ENCODE measurements around the gene PPP2R5C. TPM values are rescaled to one million over a fixed set of nuclear protein-coding genes. Genes with fewer than 3 reads are reported as not detected.

Gene PPP2R5C
- total and polyA plus RNA-seq, 8 donors, result 41.6 to 76.1 (median 55.9) TPM

- no peak for TF ChIP-seq CTCF (IDR thresholded peaks at IDR 0.05)
- Histone ChIP-seq H3K27me3 (no peaks in the 10 kb centered on the region), H3K36me3 (no peaks in the 10 kb centered on the region), H3K27ac (no peak overlapping the region), H3K4me1 (peaks cover 0 to 20% (median 11%) of the 10 kb centered on the region in 3 donors), H3K9me3 (no peaks in the 10 kb centered on the region), H3K4me3 (no peak overlapping the region)
- intact Hi-C loops (cut with DNase I), result loop anchor here in 1 of 3 donors (10.0 kb wide), 1 partner anchor 54 kb away; no protein-coding TSS in a partner anchor
- FAIRE-seq, result no peak
- ATAC-seq, result no peak
- WGBS, 2 donors, result 89 to 92% methylated on average over 8 of the region's 8 CpGs
- no peak for DNase-seq
Observed at GRCh38 chr14:101869217-101869616, 107.7 kb downstream of the PPP2R5C start.

- Histone ChIP-seq H3K27ac (no peak overlapping the region), H3K9me3 (no peaks in the 10 kb centered on the region), H3K27me3 (no peaks in the 10 kb centered on the region), H3K4me3 (no peak overlapping the region), H3K36me3 (no peaks in the 10 kb centered on the region), H3K4me1 (peaks cover 0 to 23% (median 14%) of the 10 kb centered on the region in 3 donors)
- FAIRE-seq (no peak), ATAC-seq (no peak), DNase-seq (no peak)
- no peak for TF ChIP-seq CTCF (IDR thresholded peaks at IDR 0.05)
- 60 to 71% methylated on average over 6 of the region's 6 CpGs for WGBS, 2 donors
- intact Hi-C loops (cut with DNase I), result no loop called here
Observed at GRCh38 chr14:101870273-101870939, 108.9 kb downstream of the PPP2R5C start.

DNA sequence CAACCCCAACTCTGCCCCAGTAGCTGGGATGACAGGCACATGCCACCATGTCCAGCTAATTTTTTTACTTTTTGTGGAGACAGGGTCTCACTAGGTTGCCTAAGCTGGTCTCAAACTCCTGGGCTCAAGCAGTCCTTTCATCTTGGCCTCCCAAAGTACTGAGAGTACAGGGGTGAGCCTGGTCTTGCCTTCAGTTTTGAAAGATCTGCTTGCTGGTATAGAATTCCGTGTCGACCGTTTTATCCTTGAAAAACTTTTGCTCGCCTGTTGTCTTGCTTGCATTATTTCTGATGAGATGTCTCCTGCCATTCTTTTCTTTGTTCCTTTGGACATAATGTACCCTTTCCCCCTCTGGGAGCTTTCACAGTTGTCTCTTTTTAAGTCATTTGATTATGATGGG, 110.8 kb downstream of the PPP2R5C start:
- Histone ChIP-seq H3K4me1 (peaks cover 0 to 38% (median 32%) of the 10 kb centered on the region in 3 donors), H3K36me3 (no peaks in the 10 kb centered on the region), H3K4me3 (no peak overlapping the region), H3K27ac (no peak overlapping the region), H3K9me3 (no peaks in the 10 kb centered on the region), H3K27me3 (no peaks in the 10 kb centered on the region)
- WGBS, 2 donors, result 93 to 97% methylated on average over 4 of the region's 4 CpGs
- ATAC-seq, result no peak
- no peak for TF ChIP-seq CTCF (IDR thresholded peaks at IDR 0.05)
- DNase-seq, result no peak
- FAIRE-seq, result no peak
- intact Hi-C loops (cut with DNase I), result no loop called here

GRCh38 chr14:101873076-101873825, 111.7 kb downstream of the PPP2R5C start:
- intact Hi-C loops (cut with DNase I), result no loop called here
- WGBS, 2 donors, result 33 to 49% methylated on average over 3 of the region's 3 CpGs
- ATAC-seq, result peak; percentile 57 to 80 (median 68)
- no peak for FAIRE-seq
- no peaks in the 10 kb centered on the region for H3K9me3 ChIP-seq
- no peak for TF ChIP-seq CTCF (IDR thresholded peaks at IDR 0.05)
- no peak for DNase-seq
- no peaks in the 10 kb centered on the region for H3K27me3 ChIP-seq
- no peaks in the 10 kb centered on the region for H3K36me3 ChIP-seq
- peaks cover 8 to 47% (median 41%) of the 10 kb centered on the region in 3 donors for H3K4me1 ChIP-seq
- H3K4me3 ChIP-seq, result no peak overlapping the region
- H3K27ac ChIP-seq, result peak overlapping the region in 1 of 4 donors; percentile 24

DNA sequence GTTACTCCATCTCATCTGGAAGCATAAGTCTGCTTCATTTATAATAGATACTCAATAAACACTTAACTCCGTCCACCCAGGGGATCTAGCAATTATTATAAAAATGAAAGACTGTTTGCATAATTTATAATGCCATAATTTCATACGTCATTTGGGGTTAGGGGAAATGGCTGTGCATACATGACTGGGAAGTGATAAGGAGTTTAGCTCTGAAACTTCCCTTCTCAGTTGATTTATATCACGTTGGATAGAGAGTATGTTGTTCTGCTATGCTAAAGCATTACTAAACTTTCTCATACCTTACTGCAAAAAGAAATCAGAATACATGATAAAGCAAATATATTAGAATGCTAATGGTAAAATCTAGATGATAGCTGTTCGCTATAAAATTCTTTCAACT, 112.5 kb downstream of the PPP2R5C start:
- Histone ChIP-seq H3K4me3 (no peak overlapping the region), H3K36me3 (no peaks in the 10 kb centered on the region), H3K27ac (no peak overlapping the region), H3K4me1 (peaks cover 14 to 53% (median 45%) of the 10 kb centered on the region in 3 donors), H3K9me3 (no peaks in the 10 kb centered on the region), H3K27me3 (no peaks in the 10 kb centered on the region)
- no peak for DNase-seq
- 69 to 71% methylated on average over 4 of the region's 4 CpGs for WGBS, 2 donors
- intact Hi-C loops (cut with DNase I), result no loop called here
- no peak for FAIRE-seq
- no peak for ATAC-seq
- no peak for TF ChIP-seq CTCF (IDR thresholded peaks at IDR 0.05)

Measured in pancreas (tissue), 10 donors.